ENCODE measurements around the gene OBSCN. TPM values are rescaled to one million over a fixed set of nuclear protein-coding genes. Genes with fewer than 3 reads are reported as not detected.
"Not testable (repeated sequence)": the region's sequence is repeated elsewhere in the genome, so short reads cannot be mapped to it uniquely, and the experiment has no call there.

OBSCN gene
- total RNA-seq, 1 donor from 2014 or later: 42.4 TPM

DNA sequence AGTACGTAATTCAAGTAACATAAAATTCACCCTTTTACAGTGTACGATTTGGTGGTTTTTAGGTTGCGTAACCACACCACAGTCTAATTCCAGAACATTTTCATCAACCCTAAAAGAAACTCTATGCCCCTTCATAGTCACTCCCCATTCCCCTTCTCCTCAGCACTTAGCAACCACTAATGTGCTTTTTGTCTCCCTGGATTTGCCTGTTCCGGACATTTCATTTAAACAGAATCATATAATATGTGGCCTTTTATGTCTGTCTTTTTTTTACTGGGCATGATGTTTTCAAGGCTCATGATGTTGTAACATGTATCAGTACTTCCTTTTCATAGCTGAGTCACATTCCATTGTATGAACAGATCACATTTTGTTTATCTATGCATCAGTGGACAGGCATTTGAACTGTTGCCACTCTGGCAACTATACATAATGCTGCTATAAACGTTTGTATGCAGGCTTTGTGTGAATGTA lies 20.8 kb downstream of the OBSCN start:
- no peak for DNase-seq

DNA sequence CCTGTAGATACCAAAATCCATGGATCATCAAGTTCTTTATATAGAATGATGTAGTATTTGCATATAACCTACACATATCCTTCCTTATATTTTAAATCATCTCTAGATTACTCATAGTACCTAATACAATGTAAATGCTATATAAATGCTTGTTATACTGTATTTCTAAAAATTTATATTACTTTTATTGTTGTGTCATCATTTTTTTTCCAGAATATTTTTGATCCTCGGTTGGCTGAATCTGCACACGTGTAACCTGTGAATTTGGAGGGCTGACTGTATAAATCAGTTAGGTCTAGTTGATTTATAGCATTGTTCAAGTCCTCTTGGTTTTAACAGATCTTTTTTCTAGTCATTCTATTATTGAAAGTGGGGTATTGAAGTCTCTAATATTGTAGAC lies 23.3 kb downstream of the OBSCN start:
- no peak for DNase-seq

- DNase-seq: no peak
Observed at GRCh38 chr1:228233136-228233535, 25.3 kb downstream of the OBSCN start.

- no peak for DNase-seq
Observed at GRCh38 chr1:228234921-228235320, 27.1 kb downstream of the OBSCN start.

GRCh38 chr1:228236744-228237143 lies 28.9 kb downstream of the OBSCN start:
- DNase-seq: no peak

DNA sequence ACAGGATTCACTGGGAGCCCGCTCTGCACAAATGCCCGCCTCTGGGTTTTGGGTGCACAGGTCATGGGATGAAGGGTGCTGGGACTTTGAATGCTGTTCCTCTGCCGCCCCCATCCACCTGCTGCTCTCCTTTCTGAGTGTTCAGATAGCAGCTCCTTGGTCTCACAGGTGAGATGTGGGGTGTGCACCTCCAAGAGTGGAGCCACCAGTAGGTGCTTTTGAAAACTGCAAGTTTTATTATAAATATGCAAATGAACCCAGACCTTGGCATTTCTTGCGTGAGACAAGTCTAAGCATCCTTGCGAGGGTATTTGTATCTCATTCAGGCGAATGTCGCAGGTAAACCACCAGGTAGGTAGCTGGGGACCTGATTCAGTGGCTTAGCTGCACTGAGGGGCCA lies 30.2 kb downstream of the OBSCN start:
- no peak for DNase-seq

- no peak for DNase-seq
Observed at GRCh38 chr1:228238461-228238860, 30.6 kb downstream of the OBSCN start.

- no peak for DNase-seq
Observed at GRCh38 chr1:228240411-228241240, 32.8 kb downstream of the OBSCN start.

- DNase-seq: no peak
Observed at GRCh38 chr1:228241259-228241658, 33.4 kb downstream of the OBSCN start.

GRCh38 chr1:228242409-228242808 lies 34.6 kb downstream of the OBSCN start:
- DNase-seq: no peak

DNA sequence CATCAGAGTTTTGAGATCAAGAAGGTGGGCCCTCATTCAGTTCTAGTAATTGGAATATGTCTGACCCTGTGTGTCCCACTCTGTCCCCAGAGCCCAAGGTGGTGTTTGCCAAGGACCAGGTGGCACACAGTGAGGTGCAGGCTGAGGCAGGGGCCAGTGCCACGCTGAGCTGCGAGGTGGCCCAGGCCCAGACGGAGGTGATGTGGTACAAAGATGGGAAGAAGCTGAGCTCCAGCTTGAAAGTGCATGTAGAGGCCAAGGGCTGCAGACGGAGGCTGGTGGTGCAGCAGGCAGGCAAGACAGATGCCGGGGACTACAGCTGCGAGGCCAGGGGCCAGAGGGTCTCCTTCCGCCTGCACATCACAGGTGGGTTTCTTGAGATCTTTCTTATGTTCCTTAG lies 35.2 kb downstream of the OBSCN start:
- DNase-seq: no peak

- not testable (repeated sequence) for DNase-seq
Observed at GRCh38 chr1:228243989-228244388, 36.1 kb downstream of the OBSCN start.

- no peak for DNase-seq
Observed at GRCh38 chr1:228245111-228245510, 37.3 kb downstream of the OBSCN start.

- DNase-seq: no peak
Observed at GRCh38 chr1:228246216-228246900, 38.5 kb downstream of the OBSCN start.

DNA sequence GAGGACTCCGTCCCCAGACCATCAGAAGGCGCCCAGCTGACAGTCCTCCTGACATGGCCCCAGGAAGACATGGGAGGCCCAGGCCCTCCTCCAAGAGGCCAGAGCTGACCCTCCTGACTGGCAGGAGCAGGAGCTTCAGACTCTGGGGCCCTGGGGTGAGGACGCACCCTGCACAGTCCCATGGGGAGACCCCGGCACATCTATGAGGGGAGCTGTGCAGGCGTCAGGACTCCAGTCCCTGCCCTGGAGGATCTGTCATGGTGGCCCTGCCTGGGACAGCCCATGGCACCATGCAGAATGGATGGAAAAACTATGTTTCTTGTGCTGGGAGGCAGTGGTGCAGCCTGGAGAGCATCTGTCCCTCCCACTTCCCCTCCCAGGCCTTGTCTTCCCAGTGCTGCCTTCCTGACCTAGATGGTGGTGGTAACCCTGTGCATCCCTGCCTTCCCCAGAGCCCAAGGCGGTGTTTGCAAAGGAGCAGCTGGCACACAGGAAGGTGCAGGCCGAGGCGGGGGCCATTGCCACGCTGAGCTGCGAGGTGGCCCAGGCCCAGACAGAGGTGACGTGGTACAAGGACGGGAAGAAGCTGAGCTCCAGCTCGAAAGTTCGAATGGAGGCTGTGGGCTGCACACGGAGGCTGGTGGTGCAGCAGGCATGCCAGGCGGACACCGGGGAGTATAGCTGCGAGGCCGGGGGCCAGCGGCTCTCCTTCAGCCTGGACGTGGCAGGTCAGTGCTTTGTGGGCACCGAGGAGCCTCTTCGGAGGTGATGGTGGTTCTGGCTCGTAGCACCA lies 41.9 kb downstream of the OBSCN start:
- no peak for DNase-seq

DNA sequence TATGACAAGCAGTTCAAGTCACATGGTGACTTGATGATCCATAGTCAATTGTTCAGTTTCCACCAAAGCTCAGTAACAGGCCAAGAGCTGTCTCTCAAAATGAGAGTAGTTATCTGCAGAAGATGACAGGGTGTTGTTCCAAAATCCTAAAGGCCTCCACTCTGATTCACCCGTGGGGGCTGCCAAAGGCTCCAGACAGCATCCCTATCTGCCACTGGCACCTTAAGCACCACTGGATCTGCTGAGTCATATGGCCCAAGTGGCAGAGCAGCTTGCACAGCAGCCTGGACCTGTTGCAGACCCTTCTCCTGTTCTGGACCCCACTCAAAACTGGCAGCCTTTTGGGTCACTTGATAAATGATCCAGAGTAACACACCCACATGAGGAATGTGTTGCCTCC lies 44.6 kb downstream of the OBSCN start:
- DNase-seq: not testable (repeated sequence)

- no peak for DNase-seq
Observed at GRCh38 chr1:228256626-228257375, 49.0 kb downstream of the OBSCN start.

- DNase-seq: no peak
Observed at GRCh38 chr1:228258486-228258885, 50.6 kb downstream of the OBSCN start.

GRCh38 chr1:228259368-228259894 lies 51.6 kb downstream of the OBSCN start:
- no peak for DNase-seq

DNA sequence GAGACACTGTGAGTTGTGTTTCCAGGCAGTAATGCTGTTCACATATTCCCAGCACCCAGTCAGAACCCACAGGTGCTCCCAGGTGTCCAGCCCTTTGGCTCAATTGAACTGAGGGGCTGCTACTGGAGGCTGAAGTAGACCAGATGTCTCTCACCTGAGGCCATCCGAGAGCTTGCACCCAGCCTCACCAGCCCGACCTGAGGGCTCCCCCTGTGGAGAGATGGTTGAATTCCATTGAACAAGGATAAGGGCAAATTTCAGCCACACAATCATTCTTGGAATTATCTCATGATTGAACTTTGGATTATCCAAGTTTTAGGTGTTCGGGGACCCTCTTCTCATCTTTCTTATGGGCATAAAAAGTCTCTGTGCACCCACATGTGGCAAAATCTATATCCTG lies 52.1 kb downstream of the OBSCN start:
- DNase-seq: no peak

- DNase-seq: no peak
Observed at GRCh38 chr1:228261706-228262105, 53.9 kb downstream of the OBSCN start.

GRCh38 chr1:228262475-228262874 lies 54.6 kb downstream of the OBSCN start:
- no peak for DNase-seq
